A673 (cell line): ENCODE measurements around the gene DNAH8. TPM values are rescaled to one million over a fixed set of nuclear protein-coding genes. Genes with fewer than 3 reads are reported as not detected.
A peak's percentile ranks its signal among the peaks of the same experiment; 100 is the strongest.

Experiments
- BruUV-seq: library from RNA; stranded (reverse); fragments of 400-500 nt; replicated peaks from 2 replicates; lab custom pipeline; 2021; lab: Mats Ljungman, UMichigan
- CTCF ChIA-PET: fragments of 300-600 bp; sonication (Branson Sonifier 250); formaldehyde crosslinking; loops from one replicate; lab custom pipeline; 2022; ENCODE audit warnings: antibody characterized with exemption; lab: Charles Lee
- POLR2A ChIA-PET: fragments of 300-600 bp; sonication (Branson Sonifier 250); formaldehyde crosslinking; loops from one replicate; lab custom pipeline; 2022; ENCODE audit warnings: antibody characterized with exemption; ENCODE audit not compliant: low non-redundant PET; lab: Charles Lee
- DNase-seq: peaks from one replicate; pipeline ENCODE4 v3.0.0-alpha.2; 2015; ENCODE audit warnings: low spot score
- H3K27ac ChIP-seq: fragments of 200-600 bp; sonication (generic); 2 replicates; pipeline ENCODE4 v1.5.1; 2016; ENCODE audit warnings: mixed run types, low read depth, mild to moderate bottlenecking, mixed read lengths, antibody characterized with exemption, low read length; ENCODE audit not compliant: poor library complexity, severe bottlenecking
- H3K27me3 ChIP-seq: fragments of 200-600 bp; sonication (generic); replicated peaks from 2 replicates; pipeline ENCODE4 v1.6.1; 2017; ENCODE audit warnings: mixed run types, low read depth, mild to moderate bottlenecking, mixed read lengths, antibody characterized with exemption, low read length; ENCODE audit not compliant: insufficient read depth, poor library complexity
- H3K36me3 ChIP-seq: fragments of 200-600 bp; sonication (generic); 2 replicates; pipeline ENCODE4 v1.6.1; 2016; ENCODE audit warnings: mixed run types, mild to moderate bottlenecking, mixed read lengths, antibody characterized with exemption, low read length; ENCODE audit not compliant: insufficient read depth, poor library complexity, severe bottlenecking
- H3K4me1 ChIP-seq: fragments of 200-600 bp; sonication (generic); 2 replicates; pipeline ENCODE4 v1.6.1; 2017; ENCODE audit warnings: mixed run types, mild to moderate bottlenecking, mixed read lengths, antibody characterized with exemption, low read length; ENCODE audit not compliant: insufficient read depth, poor library complexity, severe bottlenecking
- H3K4me3 ChIP-seq: fragments of 200-600 bp; sonication (generic); 2 replicates; pipeline ENCODE4 v1.5.1; 2016; ENCODE audit warnings: low read depth, mixed run types, mild to moderate bottlenecking, mixed read lengths, low read length; ENCODE audit not compliant: poor library complexity, severe bottlenecking
- H3K9me3 ChIP-seq: fragments of 200-600 bp; sonication (generic); 2 replicates; pipeline ENCODE4 v1.6.1; 2016; ENCODE audit warnings: mixed run types, low read depth, mild to moderate bottlenecking, mixed read lengths, antibody characterized with exemption, low read length; ENCODE audit not compliant: poor library complexity, severe bottlenecking
- EZH2 ChIP-seq: fragments of 200-600 bp; sonication (generic); IDR thresholded peaks from 2 replicates; pipeline ENCODE4 v1.6.1; 2017; ENCODE audit warnings: borderline replicate concordance, low read depth, mild to moderate bottlenecking, mixed read lengths, antibody characterized with exemption, low read length; ENCODE audit not compliant: poor library complexity, severe bottlenecking
- intact Hi-C: fragments of 100-400 bp; cut with micrococcal nuclease; formaldehyde crosslinking; loops from one replicate; pipeline ENCODE4 v1.10.0; 2022; ENCODE audit not compliant: unreplicated experiment
- total RNA-seq: library from RNA; stranded (reverse); gene quantifications from 2 replicates; pipeline ENCODE4 v1.2.3, GENCODE V29; 2021
- TF ChIP-seq, protein P1 (sequence below): fragments of 300-800, 200-600 bp; sonication (generic); conservative IDR thresholded peaks from 2 replicates; pipeline ENCODE4 v1.5.1; 2017; ENCODE audit warnings: low read depth, mild to moderate bottlenecking, antibody characterized with exemption, low read length, moderate library complexity, mixed read lengths

The DNAH8 gene
- total RNA-seq, 1 experiment from 2014 or later = not detected

DNA sequence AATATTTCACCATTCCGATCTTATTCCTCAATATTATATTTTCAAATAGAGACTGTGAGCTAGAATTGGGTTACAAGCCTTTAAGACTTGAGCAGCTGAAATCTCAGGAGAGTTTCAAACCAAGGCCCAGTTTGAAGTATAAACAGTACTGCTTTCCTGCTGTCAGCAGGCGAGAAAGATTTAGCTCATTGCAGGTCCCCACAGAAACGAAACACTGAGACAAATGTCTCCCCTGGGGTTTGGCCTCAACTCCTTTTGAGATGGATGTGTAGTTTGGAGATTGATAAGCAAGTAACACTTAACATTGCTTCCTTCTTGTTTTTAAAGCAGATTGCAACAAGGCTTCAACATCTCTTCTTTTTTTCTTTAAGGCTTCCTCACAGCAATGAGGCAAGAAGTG, 311.1 kb downstream of the DNAH8 start:
- Histone ChIP-seq H3K27ac (no peak overlapping the region), H3K4me3 (no peak overlapping the region), H3K27me3 (peaks cover 5% of the 10 kb centered on the region), H3K9me3 (no peaks in the 10 kb centered on the region), H3K36me3 (no peaks in the 10 kb centered on the region), H3K4me1 (no peaks in the 10 kb centered on the region)
- DNase-seq = no peak
- no TSS peak for BruUV-seq
- TF ChIP-seq, protein P1, sequence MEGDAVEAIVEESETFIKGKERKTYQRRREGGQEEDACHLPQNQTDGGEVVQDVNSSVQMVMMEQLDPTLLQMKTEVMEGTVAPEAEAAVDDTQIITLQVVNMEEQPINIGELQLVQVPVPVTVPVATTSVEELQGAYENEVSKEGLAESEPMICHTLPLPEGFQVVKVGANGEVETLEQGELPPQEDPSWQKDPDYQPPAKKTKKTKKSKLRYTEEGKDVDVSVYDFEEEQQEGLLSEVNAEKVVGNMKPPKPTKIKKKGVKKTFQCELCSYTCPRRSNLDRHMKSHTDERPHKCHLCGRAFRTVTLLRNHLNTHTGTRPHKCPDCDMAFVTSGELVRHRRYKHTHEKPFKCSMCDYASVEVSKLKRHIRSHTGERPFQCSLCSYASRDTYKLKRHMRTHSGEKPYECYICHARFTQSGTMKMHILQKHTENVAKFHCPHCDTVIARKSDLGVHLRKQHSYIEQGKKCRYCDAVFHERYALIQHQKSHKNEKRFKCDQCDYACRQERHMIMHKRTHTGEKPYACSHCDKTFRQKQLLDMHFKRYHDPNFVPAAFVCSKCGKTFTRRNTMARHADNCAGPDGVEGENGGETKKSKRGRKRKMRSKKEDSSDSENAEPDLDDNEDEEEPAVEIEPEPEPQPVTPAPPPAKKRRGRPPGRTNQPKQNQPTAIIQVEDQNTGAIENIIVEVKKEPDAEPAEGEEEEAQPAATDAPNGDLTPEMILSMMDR = no peak
- TF ChIP-seq EZH2 = no peak
- ChIA-PET POLR2A (no interaction called here), CTCF (no interaction called here)
- intact Hi-C loops = no loop called here

DNA sequence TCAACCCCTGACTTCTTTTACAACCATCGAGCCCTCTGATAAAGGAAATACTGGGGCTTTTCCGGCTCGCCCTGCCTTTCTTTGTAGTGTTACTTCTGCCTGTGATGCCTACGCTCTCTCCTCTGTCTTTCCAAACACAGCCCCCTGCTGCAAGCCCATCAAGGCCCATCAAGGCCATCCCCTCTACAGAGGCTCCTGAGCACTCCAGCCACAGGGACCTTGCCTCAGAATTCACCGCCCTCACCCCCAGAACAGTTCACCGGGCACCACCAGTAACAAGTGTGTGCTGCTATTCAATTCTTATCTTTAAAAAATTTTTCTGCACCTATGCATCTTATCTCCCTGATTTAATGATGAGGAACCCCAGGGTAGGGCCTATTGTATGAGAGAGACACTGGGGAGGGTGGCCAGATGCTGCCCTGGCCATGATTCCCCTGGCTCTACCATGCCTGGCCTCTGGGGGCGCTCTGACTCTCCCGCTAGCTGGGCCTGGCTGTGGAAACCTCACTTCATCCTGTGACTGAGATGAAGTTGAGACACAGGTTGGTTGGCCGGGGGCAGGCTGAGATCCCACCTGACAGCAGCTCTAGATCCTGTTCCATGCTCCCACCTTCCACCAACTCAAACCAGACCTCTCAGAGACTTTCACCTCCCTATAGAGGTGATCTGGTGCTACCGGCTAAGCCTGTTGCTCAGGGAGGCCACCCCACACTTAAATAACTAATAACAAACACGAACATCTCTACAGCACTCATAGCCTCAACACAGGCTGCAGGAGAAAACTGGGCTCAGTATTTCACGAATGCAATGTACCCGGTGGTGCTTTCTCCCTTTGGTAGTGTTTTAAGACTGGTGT, 314.3 kb downstream of the DNAH8 start:
- DNase-seq = peak; percentile 35
- BruUV-seq = no TSS peak
- TF ChIP-seq, protein P1 = peak; percentile 87
- TF ChIP-seq EZH2 = no peak
- no peaks in the 10 kb centered on the region for H3K4me1 ChIP-seq
- no peak overlapping the region for H3K4me3 ChIP-seq
- CTCF ChIA-PET = no interaction called here
- intact Hi-C loops = no loop called here
- H3K36me3 ChIP-seq = no peaks in the 10 kb centered on the region
- H3K27me3 ChIP-seq = peaks cover 18% of the 10 kb centered on the region
- POLR2A ChIA-PET = no interaction called here
- no peak overlapping the region for H3K27ac ChIP-seq
- no peaks in the 10 kb centered on the region for H3K9me3 ChIP-seq

DNA sequence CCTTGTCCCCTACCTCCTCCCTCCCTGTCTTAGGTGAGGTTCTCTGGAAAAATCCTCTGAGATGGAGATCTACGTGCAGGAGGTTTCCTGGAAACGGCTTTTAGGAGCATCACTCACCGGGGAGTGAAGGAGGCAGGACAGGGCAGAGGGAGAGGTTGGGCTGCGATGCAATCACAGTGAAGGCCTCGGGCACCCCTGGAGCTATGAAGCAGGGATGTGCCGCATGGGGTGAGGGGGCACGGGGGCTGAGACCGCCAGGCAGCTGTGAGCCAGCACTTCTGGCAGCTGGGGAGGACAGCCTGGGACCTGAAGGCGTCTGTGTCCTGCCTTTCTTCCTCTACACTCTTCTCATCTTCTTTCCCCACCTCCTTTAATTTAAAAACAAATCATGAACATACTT, 320.6 kb downstream of the DNAH8 start:
- DNase-seq = no peak
- Histone ChIP-seq H3K27me3 (peaks cover 38% of the 10 kb centered on the region), H3K27ac (no peak overlapping the region), H3K9me3 (no peaks in the 10 kb centered on the region), H3K36me3 (no peaks in the 10 kb centered on the region), H3K4me1 (no peaks in the 10 kb centered on the region), H3K4me3 (no peak overlapping the region)
- ChIA-PET CTCF (no interaction called here), POLR2A (no interaction called here)
- no peak for TF ChIP-seq EZH2
- intact Hi-C loops = no loop called here
- BruUV-seq = no TSS peak
